ENCODE measurements around the gene SHKBP1.
"Not testable (repeated sequence)": the region's sequence is repeated elsewhere in the genome, so short reads cannot be mapped to it uniquely, and the experiment has no call there.

Gene SHKBP1

DNA sequence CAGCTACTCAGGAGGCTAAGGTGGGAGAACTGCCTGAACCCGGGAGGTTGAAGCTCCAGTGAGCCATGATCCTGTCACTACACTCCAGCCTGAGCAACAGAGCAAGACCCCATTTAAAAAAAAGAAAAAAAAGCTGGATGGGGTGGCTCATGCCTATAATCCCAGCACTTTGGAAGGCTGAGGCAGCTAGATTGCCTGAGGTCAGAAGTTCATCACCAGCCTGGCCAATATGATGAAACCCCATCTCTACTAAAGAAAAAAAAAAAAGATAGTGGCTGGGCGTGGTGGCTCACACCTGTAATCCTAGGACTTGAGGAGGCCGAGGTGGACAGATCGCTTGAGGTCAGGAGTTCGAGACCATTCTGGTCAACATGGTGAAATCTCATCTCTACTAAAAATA, 39.5 kb downstream of the SHKBP1 start:
- no peak for DNase-seq

GRCh38 chr19:40616941-40617340, 40.3 kb downstream of the SHKBP1 start:
- DNase-seq, result no peak

DNA sequence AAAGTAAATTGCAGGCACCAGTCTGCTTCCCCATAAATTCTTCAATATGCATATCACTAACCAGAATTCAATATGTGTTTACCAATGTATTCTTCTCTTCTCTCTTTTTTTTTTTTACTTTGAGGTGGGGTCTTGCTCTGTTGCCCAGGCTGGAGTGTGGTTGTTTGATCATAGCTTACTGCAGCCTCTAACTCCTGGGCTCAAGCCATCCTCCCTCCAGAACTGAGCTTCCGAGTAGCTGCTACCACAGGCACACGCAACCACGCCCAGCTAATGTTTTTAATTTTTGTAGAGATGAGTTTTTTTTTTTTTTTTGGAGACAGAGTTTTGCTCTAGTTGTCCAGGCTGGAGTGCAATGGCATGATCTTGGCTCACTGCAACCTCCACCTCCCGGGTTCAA, 41.3 kb downstream of the SHKBP1 start:
- no peak for DNase-seq

DNA sequence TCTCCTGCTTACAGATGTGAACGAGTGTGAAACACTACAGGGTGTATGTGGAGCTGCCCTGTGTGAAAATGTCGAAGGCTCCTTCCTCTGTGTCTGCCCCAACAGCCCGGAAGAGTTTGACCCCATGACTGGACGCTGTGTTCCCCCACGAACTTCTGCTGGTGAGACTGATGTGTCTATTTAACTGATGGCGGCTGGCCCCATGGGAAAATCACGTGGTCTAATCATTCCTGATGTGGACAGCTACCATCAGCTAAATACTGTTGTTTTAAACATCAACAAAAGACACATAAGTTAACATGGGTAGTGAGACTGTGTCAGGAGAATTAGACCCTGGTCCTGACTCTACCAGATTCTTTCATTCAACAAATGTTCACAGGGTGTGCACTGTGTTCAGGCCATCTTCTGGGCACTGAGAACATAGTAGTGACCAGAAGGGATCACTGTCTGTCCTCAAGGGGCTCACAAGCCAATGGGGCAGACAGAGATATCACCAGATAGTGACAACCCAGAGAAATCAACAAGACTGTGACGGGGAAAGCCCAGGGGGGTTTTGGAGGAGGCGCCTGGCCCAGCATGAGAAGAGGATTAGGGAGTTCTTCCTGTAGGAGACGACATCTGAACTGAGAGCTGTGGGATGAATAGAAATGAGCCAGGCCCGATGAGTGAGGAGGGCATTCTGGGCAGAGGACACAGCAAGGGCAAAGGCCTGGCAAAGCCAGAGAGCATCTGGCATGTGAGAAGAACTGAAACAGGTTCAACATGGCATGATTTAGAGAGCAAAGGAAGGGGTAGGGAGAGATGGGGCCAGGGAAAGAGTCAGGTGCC, 42.9 kb downstream of the SHKBP1 start:
- DNase-seq, result no peak

- no peak for DNase-seq
These were observed 43.5 kb downstream of the SHKBP1 start for GRCh38 chr19:40620161-40620485.

GRCh38 chr19:40621283-40621682, 44.6 kb downstream of the SHKBP1 start:
- no peak for DNase-seq

- DNase-seq, result no peak
These were observed 45.5 kb downstream of the SHKBP1 start for GRCh38 chr19:40621966-40622772.

GRCh38 chr19:40622773-40623075, 46.1 kb downstream of the SHKBP1 start:
- DNase-seq, result no peak

GRCh38 chr19:40623403-40624251, 47.0 kb downstream of the SHKBP1 start:
- DNase-seq, result no peak

- DNase-seq, result not testable (repeated sequence)
These were observed 47.9 kb downstream of the SHKBP1 start for GRCh38 chr19:40624369-40625153.

DNA sequence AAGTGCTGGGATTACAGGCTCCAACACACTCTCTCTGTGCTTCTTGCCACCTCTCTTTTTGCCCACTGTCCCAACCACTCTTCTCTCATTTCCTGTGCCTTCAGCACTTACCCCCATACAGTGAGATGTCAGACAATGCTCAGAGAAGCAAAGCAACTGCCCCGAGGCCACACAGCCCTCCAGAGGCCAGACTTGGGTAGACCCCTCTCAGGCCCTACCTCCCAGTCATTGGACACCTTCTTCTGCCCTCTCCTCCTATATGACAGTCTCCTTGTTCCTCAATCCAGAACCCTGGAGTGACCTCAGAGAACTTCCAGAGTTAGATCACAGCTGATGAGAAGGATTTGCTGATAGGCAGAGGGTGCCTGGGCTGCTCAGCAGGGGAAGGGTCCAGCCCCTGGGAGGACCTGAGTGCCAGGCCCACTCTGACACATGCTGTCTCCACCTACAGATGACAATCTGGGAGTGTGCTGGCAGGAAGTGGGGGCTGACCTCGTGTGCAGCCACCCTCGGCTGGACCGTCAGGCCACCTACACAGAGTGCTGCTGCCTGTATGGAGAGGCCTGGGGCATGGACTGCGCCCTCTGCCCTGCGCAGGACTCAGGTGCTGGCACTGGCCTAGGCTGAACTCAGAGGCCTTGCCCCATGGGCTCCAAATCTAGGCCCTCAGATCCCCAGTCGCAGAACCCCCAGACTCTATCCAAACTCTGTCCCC, 48.9 kb downstream of the SHKBP1 start:
- no peak for DNase-seq

GRCh38 chr19:40626918-40627317, 50.2 kb downstream of the SHKBP1 start:
- DNase-seq, result no peak

- no peak for DNase-seq
These were observed 51.0 kb downstream of the SHKBP1 start for GRCh38 chr19:40627486-40628279.

DNA sequence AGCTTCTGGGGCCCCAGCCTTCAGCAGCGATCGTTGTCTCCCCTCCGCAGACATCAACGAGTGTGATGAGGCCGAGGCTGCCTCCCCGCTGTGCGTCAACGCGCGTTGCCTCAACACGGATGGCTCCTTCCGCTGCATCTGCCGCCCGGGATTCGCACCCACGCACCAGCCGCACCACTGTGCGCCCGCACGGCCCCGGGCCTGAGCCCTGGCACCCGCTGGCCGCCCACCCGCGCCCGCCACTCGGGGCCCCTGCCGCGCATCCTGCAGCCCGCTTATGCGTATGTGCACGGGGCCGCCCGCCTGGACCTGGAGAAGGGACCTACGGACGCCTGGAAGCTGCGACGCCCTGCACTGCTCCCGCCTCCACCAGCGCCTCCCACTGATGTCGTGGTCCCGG, 52.7 kb downstream of the SHKBP1 start:
- DNase-seq, result no peak

GRCh38 chr19:40630571-40631160, 54.0 kb downstream of the SHKBP1 start:
- DNase-seq, result no peak

- DNase-seq, result no peak
These were observed 55.8 kb downstream of the SHKBP1 start for GRCh38 chr19:40632311-40633036.

DNA sequence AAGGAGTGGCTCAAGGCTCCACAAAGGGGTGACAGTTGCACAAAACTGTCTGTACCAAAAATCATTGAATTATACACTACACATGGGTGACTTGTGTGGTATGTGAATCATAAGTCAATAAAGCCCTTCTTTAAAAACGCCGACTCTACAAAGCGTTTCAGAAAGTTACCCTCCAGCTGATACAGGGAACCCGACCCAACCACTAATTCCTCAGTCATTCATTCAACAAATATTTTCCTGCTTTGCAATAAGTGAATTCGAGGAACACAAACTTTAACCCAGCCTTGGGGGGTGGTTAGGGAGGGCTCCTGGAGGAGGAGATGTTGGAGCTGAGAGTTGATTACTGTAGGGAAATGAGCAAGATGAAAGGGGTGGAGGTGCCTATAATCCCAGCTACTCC, 56.5 kb downstream of the SHKBP1 start:
- no peak for DNase-seq

GRCh38 chr19:40638327-40638726, 61.7 kb downstream of the SHKBP1 start:
- DNase-seq, result no peak

- DNase-seq, result no peak
These were observed 62.9 kb downstream of the SHKBP1 start for GRCh38 chr19:40639638-40639982.

DNA sequence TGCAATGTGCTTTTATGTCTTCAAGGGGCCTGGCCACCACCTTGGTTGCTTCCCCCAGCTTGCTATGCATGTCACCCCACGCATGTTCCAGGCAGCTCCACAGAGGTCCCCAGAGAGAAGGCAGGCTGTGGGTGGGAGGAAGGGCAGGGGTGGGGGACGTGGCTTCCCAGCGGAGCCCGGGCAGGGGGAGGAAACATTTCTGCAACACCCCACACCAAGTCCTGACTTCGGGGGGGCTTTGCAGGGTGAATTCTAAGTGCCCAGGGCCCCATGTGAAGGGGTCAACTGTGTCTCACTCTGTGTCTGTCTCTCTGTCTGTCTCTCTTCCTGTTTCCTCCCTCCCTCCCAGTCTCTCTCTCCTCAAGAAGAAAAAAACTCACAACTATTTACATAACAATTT, 64.1 kb downstream of the SHKBP1 start:
- DNase-seq, result no peak

Data from CD4-positive, alpha-beta T cell treated with Interleukin-1 beta for 1 hour (primary cell).